Upper lobe of left lung (tissue), 4 donors: Measurements from ENCODE around the gene TMCC1.

Experiments used
- EP300 ChIP-seq, 4 donors: sonication (generic); formaldehyde crosslinking; IDR thresholded peaks; one replicate each; pipeline ENCODE4 v1.5.1; 2017; ENCODE audit warnings: antibody characterized with exemption in 4 of 4, control low read depth in 2 of 4
- POLR2AphosphoS5 ChIP-seq, 2 donors: sonication (generic); formaldehyde crosslinking; IDR thresholded peaks; one replicate each; pipeline ENCODE4 v1.5.1; 2017; ENCODE audit warnings: antibody characterized with exemption in 2 of 2
- TF ChIP-seq, protein P1 (sequence below), 6 experiments: fragments of 450-650 bp in 4 of 6; fragments of 200-600 bp in 2 of 6; sonication (generic) in 2 of 6; IDR thresholded peaks; one replicate each; pipeline ENCODE4 v1.5.1; 2016 to 2019; ENCODE audit warnings: antibody characterized with exemption in 6 of 6

DNA sequence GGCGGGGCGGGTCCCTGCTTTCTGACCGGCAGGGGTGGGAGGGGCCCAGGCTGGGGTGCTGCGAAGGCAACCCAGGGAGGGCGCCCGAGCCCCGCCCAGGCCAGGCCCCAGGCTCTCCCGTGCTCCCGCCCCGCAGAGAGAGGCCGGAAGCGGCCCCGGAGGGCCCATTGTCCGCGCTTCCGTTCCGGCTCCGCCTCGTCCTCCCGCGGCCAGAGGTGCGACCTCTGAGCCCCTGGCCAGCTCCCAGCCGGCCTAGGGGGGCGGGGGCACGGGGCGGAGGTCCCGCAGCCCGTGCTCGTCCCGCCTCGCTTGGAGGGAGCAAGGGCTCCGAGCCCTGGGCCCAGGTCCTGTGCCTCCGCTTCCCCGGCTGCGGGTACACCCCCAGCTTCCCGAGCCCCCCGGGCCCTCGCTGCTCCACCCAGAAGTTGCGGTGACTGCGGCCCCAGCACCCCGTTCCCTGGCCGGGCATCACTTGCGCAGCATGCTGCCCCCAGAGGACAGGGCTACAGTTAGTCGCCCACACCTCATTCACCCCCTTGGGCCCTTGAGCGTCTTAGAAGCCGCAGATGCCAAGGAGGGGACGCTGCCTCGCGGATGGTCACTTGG is 266.7 kb downstream of the TMCC1 start:
- TF ChIP-seq, protein P1, sequence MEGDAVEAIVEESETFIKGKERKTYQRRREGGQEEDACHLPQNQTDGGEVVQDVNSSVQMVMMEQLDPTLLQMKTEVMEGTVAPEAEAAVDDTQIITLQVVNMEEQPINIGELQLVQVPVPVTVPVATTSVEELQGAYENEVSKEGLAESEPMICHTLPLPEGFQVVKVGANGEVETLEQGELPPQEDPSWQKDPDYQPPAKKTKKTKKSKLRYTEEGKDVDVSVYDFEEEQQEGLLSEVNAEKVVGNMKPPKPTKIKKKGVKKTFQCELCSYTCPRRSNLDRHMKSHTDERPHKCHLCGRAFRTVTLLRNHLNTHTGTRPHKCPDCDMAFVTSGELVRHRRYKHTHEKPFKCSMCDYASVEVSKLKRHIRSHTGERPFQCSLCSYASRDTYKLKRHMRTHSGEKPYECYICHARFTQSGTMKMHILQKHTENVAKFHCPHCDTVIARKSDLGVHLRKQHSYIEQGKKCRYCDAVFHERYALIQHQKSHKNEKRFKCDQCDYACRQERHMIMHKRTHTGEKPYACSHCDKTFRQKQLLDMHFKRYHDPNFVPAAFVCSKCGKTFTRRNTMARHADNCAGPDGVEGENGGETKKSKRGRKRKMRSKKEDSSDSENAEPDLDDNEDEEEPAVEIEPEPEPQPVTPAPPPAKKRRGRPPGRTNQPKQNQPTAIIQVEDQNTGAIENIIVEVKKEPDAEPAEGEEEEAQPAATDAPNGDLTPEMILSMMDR (IDR thresholded peaks at IDR 0.05), result peak in 3 of 6 experiments; percentile 7 to 28 (median 21)
- TF ChIP-seq EP300 (IDR thresholded peaks at IDR 0.05), result peak in 2 of 4 donors; percentile 59 to 81
- peak; percentile 81 to 86 for TF ChIP-seq POLR2AphosphoS5 (IDR thresholded peaks at IDR 0.05)
